ENCODE results near the gene NHSL2. TPM values are rescaled to one million over a fixed set of nuclear protein-coding genes. Genes with fewer than 3 reads are reported as not detected.

NHSL2 gene
- total RNA-seq, 2 donors from 2014 or later, result 6.9 to 11.2 TPM

DNA sequence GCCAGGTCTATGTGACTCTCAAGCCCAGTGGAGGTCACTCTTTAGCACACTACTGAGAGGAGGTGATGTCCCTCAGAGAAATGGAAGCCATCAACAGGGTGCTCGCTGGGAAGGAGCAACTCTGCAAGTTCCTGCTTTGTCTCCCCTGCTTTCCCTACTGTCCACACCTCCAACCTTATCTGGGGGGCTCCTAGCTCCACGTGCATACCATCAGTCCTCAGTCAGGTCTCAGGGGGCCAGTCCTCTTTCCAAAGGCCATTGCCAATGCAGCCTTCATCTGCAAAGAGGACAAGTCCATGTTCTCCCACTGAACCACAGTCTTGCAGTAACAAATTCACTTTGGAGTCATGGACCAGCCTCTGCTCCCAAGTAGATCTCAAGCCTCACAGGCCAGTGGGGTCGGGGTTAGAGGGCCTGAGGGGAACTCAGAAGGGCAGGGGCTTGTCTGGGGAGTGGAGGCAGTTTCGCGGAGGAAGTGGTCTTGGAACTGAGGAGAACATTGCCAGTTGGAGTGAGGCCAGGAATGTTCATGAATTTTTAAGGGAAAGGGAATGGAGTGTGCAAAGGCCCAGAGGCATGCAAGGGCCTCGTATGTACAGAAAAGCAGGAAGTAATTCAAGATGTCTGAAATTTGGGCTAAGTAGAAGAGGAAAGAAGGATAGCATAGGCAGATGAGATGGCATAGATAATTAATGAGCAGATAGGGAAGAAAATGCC lies 212.1 kb downstream of the NHSL2 start:
- Histone ChIP-seq H3K27ac (ENCODE audit: low read depth, low read length) (peak overlapping the region; percentile 87), H3K4me3 (ENCODE audit: low read length) (no peak overlapping the region), H3K36me3 (ENCODE audit: control insufficient read depth, insufficient read depth, low read length) (no peaks in the 10 kb centered on the region), H3K4me1 (ENCODE audit: control insufficient read depth, insufficient read depth, low read length) (peaks cover 13% of the 10 kb centered on the region), H3K9ac (ENCODE audit: extremely low read depth, low read length, poor library complexity, severe bottlenecking) (no peak overlapping the region), H3K27me3 (ENCODE audit: control insufficient read depth, insufficient read depth, low read length, poor library complexity, severe bottlenecking) (no peaks in the 10 kb centered on the region), H3K9me3 (ENCODE audit: control insufficient read depth, low read length) (no peaks in the 10 kb centered on the region)
- peaks cover 2% of the 10 kb centered on the region for H3K36me3 Mint-ChIP-seq (ENCODE audit: low read depth)
- H3K4me1 Mint-ChIP-seq, result peaks cover 28% of the 10 kb centered on the region
- H3K27ac Mint-ChIP-seq, result peak overlapping the region; percentile 91
- TF ChIP-seq, protein P1, sequence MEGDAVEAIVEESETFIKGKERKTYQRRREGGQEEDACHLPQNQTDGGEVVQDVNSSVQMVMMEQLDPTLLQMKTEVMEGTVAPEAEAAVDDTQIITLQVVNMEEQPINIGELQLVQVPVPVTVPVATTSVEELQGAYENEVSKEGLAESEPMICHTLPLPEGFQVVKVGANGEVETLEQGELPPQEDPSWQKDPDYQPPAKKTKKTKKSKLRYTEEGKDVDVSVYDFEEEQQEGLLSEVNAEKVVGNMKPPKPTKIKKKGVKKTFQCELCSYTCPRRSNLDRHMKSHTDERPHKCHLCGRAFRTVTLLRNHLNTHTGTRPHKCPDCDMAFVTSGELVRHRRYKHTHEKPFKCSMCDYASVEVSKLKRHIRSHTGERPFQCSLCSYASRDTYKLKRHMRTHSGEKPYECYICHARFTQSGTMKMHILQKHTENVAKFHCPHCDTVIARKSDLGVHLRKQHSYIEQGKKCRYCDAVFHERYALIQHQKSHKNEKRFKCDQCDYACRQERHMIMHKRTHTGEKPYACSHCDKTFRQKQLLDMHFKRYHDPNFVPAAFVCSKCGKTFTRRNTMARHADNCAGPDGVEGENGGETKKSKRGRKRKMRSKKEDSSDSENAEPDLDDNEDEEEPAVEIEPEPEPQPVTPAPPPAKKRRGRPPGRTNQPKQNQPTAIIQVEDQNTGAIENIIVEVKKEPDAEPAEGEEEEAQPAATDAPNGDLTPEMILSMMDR (conservative IDR thresholded peaks at IDR 0.05), result no peak
- H3K27me3 Mint-ChIP-seq (ENCODE audit: insufficient read depth), result no peaks in the 10 kb centered on the region
- H3K9me3 Mint-ChIP-seq, result peaks cover 50% of the 10 kb centered on the region
- H3K4me3 Mint-ChIP-seq, result no peak overlapping the region
- 94 to 100% methylated on average over 4 to 6 of the region's 6 CpGs for WGBS, 2 experiments (ENCODE audit: insufficient coverage in 1 of 2, insufficient read length in 1 of 2)
- DNase-seq, result peak; percentile 6

DNA sequence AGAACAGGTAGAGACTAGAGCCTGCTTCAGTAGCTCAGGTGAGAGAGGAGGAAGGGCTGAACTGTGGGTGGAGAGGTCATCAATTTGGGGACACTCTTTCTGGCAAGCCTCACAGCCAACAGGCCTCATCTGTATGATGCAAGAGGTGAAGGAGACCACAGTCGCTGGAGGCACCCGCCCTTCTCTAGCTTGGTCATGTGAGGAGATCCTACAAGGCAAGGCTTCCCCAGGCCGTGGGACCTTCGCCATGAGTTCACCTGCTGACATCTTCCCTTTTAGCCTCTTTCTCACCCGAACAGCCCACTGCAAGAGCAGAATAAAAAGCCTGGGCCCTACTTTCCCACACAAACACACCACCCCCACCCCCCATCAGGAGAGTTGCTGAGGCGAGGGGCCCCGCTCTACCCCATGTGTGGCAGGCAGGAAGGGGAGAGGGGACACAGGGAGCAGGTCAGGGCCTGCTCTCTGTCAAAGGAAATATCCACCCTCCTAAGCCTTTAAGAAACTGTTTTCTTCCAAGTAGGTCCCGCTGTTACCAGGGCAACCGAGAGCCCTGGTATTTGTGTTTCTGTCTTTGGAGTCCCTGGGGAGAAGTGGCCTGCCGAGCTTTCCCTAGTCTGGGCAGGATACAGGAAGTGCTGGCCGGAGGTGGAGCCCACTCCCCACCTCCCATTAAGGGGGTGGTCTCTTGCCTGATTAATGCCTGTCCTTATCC lies 213.0 kb downstream of the NHSL2 start:
- DNase-seq, result peak; percentile 86
- Mint-ChIP-seq H3K27ac (peak overlapping the region; percentile 91), H3K27me3 (ENCODE audit: insufficient read depth) (no peaks in the 10 kb centered on the region), H3K4me3 (no peak overlapping the region), H3K9me3 (peaks cover 50% of the 10 kb centered on the region), H3K4me1 (peaks cover 28% of the 10 kb centered on the region), H3K36me3 (ENCODE audit: low read depth) (no peaks in the 10 kb centered on the region)
- no peak overlapping the region for H3K9ac ChIP-seq (ENCODE audit: extremely low read depth, low read length, poor library complexity, severe bottlenecking)
- H3K4me1 ChIP-seq (ENCODE audit: control insufficient read depth, insufficient read depth, low read length), result peaks cover 13% of the 10 kb centered on the region
- H3K36me3 ChIP-seq (ENCODE audit: control insufficient read depth, insufficient read depth, low read length), result no peaks in the 10 kb centered on the region
- WGBS, 2 experiments (ENCODE audit: insufficient coverage in 1 of 2, insufficient read length in 1 of 2), result 45 to 61% methylated on average over 2 to 7 of the region's 11 CpGs
- peak overlapping the region; percentile 87 for H3K27ac ChIP-seq (ENCODE audit: low read depth, low read length)
- H3K27me3 ChIP-seq (ENCODE audit: control insufficient read depth, insufficient read depth, low read length, poor library complexity, severe bottlenecking), result no peaks in the 10 kb centered on the region
- H3K9me3 ChIP-seq (ENCODE audit: control insufficient read depth, low read length), result no peaks in the 10 kb centered on the region
- TF ChIP-seq, protein P1 (conservative IDR thresholded peaks at IDR 0.05), result no peak
- H3K4me3 ChIP-seq (ENCODE audit: low read length), result no peak overlapping the region

DNA sequence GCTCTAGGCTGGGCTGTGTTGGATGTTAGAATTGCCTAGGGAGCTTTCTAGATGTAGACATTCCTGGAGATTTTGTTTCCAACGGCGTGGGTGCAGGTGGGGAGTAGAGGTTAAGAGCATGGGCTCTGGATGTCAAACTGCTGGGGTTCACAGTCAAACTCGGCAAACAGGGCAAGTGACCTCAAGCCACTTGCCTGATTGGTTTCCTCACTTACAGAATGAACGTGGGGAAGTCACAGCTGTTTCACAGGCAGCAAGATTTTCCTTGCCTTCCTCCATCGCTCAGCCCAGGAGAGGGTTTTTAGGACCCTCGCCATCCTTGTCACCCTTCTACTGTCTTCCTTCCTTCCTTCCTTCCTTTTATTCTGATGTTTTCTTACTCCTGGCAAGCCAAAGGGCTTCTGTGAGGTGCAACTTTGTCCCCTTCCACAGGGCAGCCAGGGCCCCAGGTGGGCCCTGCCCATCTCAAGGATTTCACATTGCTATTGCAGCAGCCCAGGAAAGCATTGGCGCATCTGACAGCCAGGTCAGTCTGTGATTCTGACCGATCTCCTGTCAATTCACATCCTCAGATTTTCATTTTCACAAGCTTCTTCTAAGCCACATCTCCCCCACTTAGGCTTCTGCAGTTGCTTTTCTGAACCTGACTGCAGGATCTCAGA lies 214.0 kb downstream of the NHSL2 start:
- no peaks in the 10 kb centered on the region for H3K9me3 ChIP-seq (ENCODE audit: control insufficient read depth, low read length)
- Mint-ChIP-seq H3K4me3 (no peak overlapping the region), H3K27me3 (ENCODE audit: insufficient read depth) (peaks cover 6% of the 10 kb centered on the region), H3K9me3 (peaks cover 58% of the 10 kb centered on the region), H3K36me3 (ENCODE audit: low read depth) (peaks cover 9% of the 10 kb centered on the region), H3K4me1 (peaks cover 28% of the 10 kb centered on the region), H3K27ac (peak overlapping the region; percentile 91)
- H3K4me3 ChIP-seq (ENCODE audit: low read length), result no peak overlapping the region
- no peak overlapping the region for H3K27ac ChIP-seq (ENCODE audit: low read depth, low read length)
- peak; percentile 32 for DNase-seq
- H3K9ac ChIP-seq (ENCODE audit: extremely low read depth, low read length, poor library complexity, severe bottlenecking), result no peak overlapping the region
- H3K27me3 ChIP-seq (ENCODE audit: control insufficient read depth, insufficient read depth, low read length, poor library complexity, severe bottlenecking), result no peaks in the 10 kb centered on the region
- H3K36me3 ChIP-seq (ENCODE audit: control insufficient read depth, insufficient read depth, low read length), result no peaks in the 10 kb centered on the region
- TF ChIP-seq, protein P1 (conservative IDR thresholded peaks at IDR 0.05), result no peak
- H3K4me1 ChIP-seq (ENCODE audit: control insufficient read depth, insufficient read depth, low read length), result peaks cover 13% of the 10 kb centered on the region
- 94 to 100% methylated on average over 4 to 8 of the region's 8 CpGs for WGBS, 2 experiments (ENCODE audit: insufficient coverage in 1 of 2, insufficient read length in 1 of 2)

Measured in endodermal cell (in vitro differentiated cells).